GM12892 (cell line): Measurements from ENCODE around the gene KIN.
"Not testable (repeated sequence)": the region's sequence is repeated elsewhere in the genome, so short reads cannot be mapped to it uniquely, and the experiment has no call there.

Experiments
- DNase-seq: peaks from one replicate; pipeline ENCODE4 v3.0.0; 2011; ENCODE audit not compliant: insufficient read length
- FAIRE-seq: peaks from 2 replicates; lab custom pipeline; 2011; peaks lifted over from hg19 to GRCh38; lab: Jason Lieb, UNC
- POLR2A ChIP-seq: IDR thresholded peaks from 2 replicates; pipeline ENCODE4 v1.6.1; 2011; ENCODE audit warnings: low read depth, low read length, control low read depth
- POLR2AphosphoS5 ChIP-seq: IDR thresholded peaks from 2 replicates; pipeline ENCODE4 v1.6.1; 2011; ENCODE audit warnings: low read depth, low read length, control low read depth
- TAF1 ChIP-seq: IDR thresholded peaks from 2 replicates; pipeline ENCODE4 v1.6.1; 2011; ENCODE audit warnings: low read depth, mild to moderate bottlenecking, control low read depth, low read length, borderline replicate concordance

The KIN gene

GRCh38 chr10:7787150-7787856 is 490 bp downstream of the KIN start:
- no peak for TF ChIP-seq POLR2AphosphoS5
- no peak for TF ChIP-seq POLR2A
- no peak for TF ChIP-seq TAF1
- no peak for DNase-seq
- no peak for FAIRE-seq

GRCh38 chr10:7786430-7786829 is 1.4 kb downstream of the KIN start:
- no peak for DNase-seq
- no peak for FAIRE-seq
- TF ChIP-seq TAF1 (no peak), POLR2AphosphoS5 (no peak), POLR2A (no peak)

- FAIRE-seq, DNase-seq: not testable (repeated sequence)
Measured at GRCh38 chr10:7782194-7782593, 5.6 kb downstream of the KIN start.

- DNase-seq: no peak
- no peak for TF ChIP-seq TAF1
- no peak for TF ChIP-seq POLR2AphosphoS5
- TF ChIP-seq POLR2A: no peak
- no peak for FAIRE-seq
Measured at GRCh38 chr10:7776777-7777176, 11.0 kb downstream of the KIN start.

GRCh38 chr10:7773845-7774801 is 13.7 kb downstream of the KIN start:
- TF ChIP-seq POLR2A (no peak), POLR2AphosphoS5 (no peak), TAF1 (no peak)
- no peak for FAIRE-seq
- DNase-seq: no peak

- no peak for FAIRE-seq
- TF ChIP-seq POLR2A: no peak
- TF ChIP-seq TAF1: no peak
- no peak for TF ChIP-seq POLR2AphosphoS5
- DNase-seq: no peak
Measured at GRCh38 chr10:7768417-7768816, 19.4 kb downstream of the KIN start.

- FAIRE-seq (no peak), DNase-seq (no peak)
- TF ChIP-seq TAF1 (no peak), POLR2AphosphoS5 (no peak), POLR2A (no peak)
Measured at GRCh38 chr10:7767209-7767608, 20.6 kb downstream of the KIN start.

GRCh38 chr10:7766241-7766640 is 21.6 kb downstream of the KIN start:
- no peak for TF ChIP-seq TAF1
- TF ChIP-seq POLR2A: no peak
- no peak for TF ChIP-seq POLR2AphosphoS5
- FAIRE-seq: no peak
- no peak for DNase-seq

- DNase-seq: no peak
- TF ChIP-seq POLR2AphosphoS5 (no peak), POLR2A (no peak), TAF1 (no peak)
- no peak for FAIRE-seq
Measured at GRCh38 chr10:7763929-7764328, 23.9 kb downstream of the KIN start.

- peak; percentile 63 for FAIRE-seq
- DNase-seq: no peak
- TF ChIP-seq POLR2A (no peak), POLR2AphosphoS5 (no peak), TAF1 (no peak)
Measured at GRCh38 chr10:7756360-7756992, 31.3 kb downstream of the KIN start.

- FAIRE-seq (no peak), DNase-seq (no peak)
- TF ChIP-seq POLR2A (no peak), TAF1 (no peak), POLR2AphosphoS5 (no peak)
Measured at GRCh38 chr10:7755103-7755502, 32.7 kb downstream of the KIN start.

GRCh38 chr10:7752251-7752650 is 35.5 kb downstream of the KIN start:
- DNase-seq: no peak
- no peak for FAIRE-seq
- TF ChIP-seq POLR2AphosphoS5 (no peak), POLR2A (no peak), TAF1 (no peak)
